Mucosa of descending colon (tissue), 3 donors: ENCODE results near the gene SCO1. TPM values are rescaled to one million over a fixed set of nuclear protein-coding genes. Genes with fewer than 3 reads are reported as not detected.

Experiments used
- ATAC-seq: fragments of 200-7000 bp; cut with Tn5 transposase; one replicate; pipeline ENCODE4 v1.9.1; 2020; ENCODE audit warnings: mild to moderate bottlenecking, moderate library complexity
- DNase-seq, 3 donors: peaks; one replicate each; pipeline ENCODE4 v3.0.0-alpha.2; 2020
- H3K36me3 ChIP-seq: fragments of 200-600 bp; one replicate; pipeline ENCODE4 v1.8.0; 2021; ENCODE audit warnings: low read depth, mild to moderate bottlenecking
- H3K4me1 ChIP-seq: fragments of 200-600 bp; one replicate; pipeline ENCODE4 v1.8.0; 2021; ENCODE audit warnings: low read depth, mild to moderate bottlenecking
- H3K4me3 ChIP-seq: fragments of 200-600 bp; one replicate; pipeline ENCODE4 v1.8.0; 2021; ENCODE audit warnings: mild to moderate bottlenecking
- H3K9me3 ChIP-seq: fragments of 200-600 bp; one replicate; pipeline ENCODE4 v1.8.0; 2021; ENCODE audit warnings: mild to moderate bottlenecking
- intact Hi-C, 2 donors: fragments of 100-400 bp; cut with DNase I in 1 of 2; cut with micrococcal nuclease in 1 of 2; formaldehyde crosslinking; loops; one replicate each; pipeline versions ENCODE4 v1.11.0 to v1.11.1; 2022; cut with DNase I, micrococcal nuclease
- total RNA-seq, 3 donors: library from RNA; stranded (reverse); fragmentation: NEBNext Ultra II Directional in 2 of 3; extraction: Animal tissue kit (Norgen Biotek cat#: 25700) in 2 of 3; gene quantifications; one replicate each; pipeline versions ENCODE4 v1.2.1 to v1.2.4, GENCODE V29; 2021 to 2023
- TF ChIP-seq, protein P1 (sequence below): fragments of 200-600 bp; IDR thresholded peaks from one replicate; pipeline ENCODE4 v1.8.0; 2022; ENCODE audit warnings: antibody characterized with exemption, mild to moderate bottlenecking
- donor health status: DM: no; HTN: no; CAD: no; lungs with moderate emphysema.
- donor health status: DM: no; HTN: no; CAD: no.
- donor health status: DM: no; HTN: yes; CAD: no.

The SCO1 gene
- total RNA-seq, 3 donors from 2014 or later, result 32.1 to 39.0 (median 38.3) TPM

DNA sequence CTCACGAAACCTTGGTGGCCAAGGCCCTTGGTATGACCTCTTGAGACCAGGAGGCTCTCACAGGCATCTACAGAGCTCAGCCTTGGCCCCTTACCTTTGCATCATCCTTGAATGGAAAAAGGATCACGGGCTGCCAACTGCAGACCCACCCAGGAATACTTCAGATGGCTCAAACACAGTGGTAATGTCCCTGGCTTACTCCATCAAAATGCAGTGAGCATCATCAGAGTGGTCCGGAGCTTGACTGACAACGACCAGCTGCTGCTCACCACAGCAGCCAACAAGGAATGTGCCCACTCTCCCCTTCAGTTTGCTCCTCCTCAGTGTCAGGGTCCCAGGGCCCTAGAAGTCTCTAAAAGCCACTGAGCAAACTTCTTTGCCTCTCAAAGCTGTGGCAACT, 22.6 kb downstream of the SCO1 start:
- no peaks in the 10 kb centered on the region for H3K36me3 ChIP-seq
- ATAC-seq (no peak), DNase-seq (no peak)
- no peaks in the 10 kb centered on the region for H3K4me1 ChIP-seq
- intact Hi-C loops, result no loop called here
- H3K9me3 ChIP-seq, result no peaks in the 10 kb centered on the region
- TF ChIP-seq, protein P1, sequence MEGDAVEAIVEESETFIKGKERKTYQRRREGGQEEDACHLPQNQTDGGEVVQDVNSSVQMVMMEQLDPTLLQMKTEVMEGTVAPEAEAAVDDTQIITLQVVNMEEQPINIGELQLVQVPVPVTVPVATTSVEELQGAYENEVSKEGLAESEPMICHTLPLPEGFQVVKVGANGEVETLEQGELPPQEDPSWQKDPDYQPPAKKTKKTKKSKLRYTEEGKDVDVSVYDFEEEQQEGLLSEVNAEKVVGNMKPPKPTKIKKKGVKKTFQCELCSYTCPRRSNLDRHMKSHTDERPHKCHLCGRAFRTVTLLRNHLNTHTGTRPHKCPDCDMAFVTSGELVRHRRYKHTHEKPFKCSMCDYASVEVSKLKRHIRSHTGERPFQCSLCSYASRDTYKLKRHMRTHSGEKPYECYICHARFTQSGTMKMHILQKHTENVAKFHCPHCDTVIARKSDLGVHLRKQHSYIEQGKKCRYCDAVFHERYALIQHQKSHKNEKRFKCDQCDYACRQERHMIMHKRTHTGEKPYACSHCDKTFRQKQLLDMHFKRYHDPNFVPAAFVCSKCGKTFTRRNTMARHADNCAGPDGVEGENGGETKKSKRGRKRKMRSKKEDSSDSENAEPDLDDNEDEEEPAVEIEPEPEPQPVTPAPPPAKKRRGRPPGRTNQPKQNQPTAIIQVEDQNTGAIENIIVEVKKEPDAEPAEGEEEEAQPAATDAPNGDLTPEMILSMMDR, result no peak
- H3K4me3 ChIP-seq, result no peak overlapping the region

DNA sequence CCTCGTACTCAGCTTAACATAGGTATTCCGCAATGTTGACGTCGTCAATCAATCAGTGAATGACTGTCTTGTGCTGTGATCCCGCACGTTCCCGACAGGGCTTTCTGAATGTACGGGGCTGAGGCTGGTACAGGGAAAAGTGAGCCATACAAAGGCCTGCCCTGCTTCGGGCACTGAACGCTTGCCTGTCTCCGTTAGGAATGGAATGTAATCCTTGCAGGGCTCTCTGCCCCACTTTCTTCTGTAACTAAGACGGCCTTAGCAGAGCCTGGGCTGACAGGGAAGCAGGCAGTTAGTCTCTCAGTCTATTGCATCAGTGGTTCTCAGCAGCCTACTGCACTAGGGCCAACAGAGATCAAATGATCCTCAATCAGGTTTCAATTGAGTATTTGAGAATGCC, 24.0 kb downstream of the SCO1 start:
- no peak overlapping the region for H3K4me3 ChIP-seq
- DNase-seq (no peak), ATAC-seq (no peak)
- intact Hi-C loops, result no loop called here
- H3K36me3 ChIP-seq, result no peaks in the 10 kb centered on the region
- H3K4me1 ChIP-seq, result no peaks in the 10 kb centered on the region
- H3K9me3 ChIP-seq, result no peaks in the 10 kb centered on the region
- TF ChIP-seq, protein P1, result no peak

DNA sequence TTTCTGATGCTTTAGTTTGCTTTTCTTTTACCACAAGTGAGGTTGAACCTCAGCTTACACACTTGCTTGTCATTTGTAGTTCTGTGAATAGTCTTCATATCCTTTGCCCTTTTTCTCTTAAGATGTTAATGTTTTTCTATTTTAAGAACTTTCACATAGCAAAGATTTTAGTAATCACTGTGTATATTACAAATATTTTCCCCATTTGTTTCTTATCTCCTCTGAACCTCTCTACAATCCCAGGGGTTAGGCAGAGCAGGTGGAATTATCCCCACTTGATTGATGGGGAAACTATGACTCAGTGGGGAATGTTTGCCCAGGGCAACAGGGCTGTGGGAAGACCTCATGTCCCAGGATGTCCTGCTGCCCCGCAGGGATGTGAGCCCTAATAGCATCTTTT, 28.6 kb downstream of the SCO1 start:
- Histone ChIP-seq H3K4me3 (no peak overlapping the region), H3K4me1 (no peaks in the 10 kb centered on the region), H3K9me3 (no peaks in the 10 kb centered on the region), H3K36me3 (no peaks in the 10 kb centered on the region)
- no peak for DNase-seq
- TF ChIP-seq, protein P1, result no peak
- no peak for ATAC-seq
- intact Hi-C loops, result no loop called here

DNA sequence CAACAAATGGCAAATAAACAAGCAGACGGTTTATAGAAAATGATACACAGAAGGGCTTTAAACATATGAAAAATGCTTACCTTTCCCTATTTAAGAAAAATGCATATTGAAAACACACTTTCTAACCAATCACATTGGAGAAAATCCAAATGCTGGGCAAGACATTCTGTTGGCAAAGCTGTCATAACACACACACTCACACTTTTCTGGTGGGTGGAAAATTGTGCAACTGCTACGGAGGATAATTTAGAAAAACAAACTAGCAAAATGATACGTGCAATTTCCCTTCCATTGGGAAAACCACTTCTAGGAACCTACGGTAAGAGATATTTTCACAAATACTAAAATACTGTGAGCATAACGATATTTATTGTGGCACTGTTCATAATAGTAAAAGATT, 30.4 kb downstream of the SCO1 start:
- intact Hi-C loops, result no loop called here
- no peak for ATAC-seq
- TF ChIP-seq, protein P1, result no peak

DNA sequence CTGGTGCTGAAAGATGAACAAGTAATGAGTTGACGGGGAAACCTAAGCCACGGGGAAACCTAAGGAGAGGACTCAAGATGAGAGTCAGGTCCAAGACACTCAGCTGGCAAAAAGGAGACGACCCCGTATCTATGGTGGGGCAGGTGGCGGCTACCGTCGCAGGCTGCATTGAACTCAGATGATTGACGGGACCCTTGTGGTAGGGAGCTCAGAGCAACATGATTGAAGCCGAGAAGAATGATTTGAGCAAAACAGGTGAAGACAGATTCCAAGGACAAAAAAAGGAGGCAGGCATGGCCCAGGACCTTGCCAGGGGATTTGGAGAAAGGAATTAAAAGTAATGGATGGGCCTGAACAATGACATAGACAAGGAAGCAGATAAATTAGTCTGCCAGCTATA, 32.8 kb downstream of the SCO1 start:
- TF ChIP-seq, protein P1, result no peak
- H3K36me3 ChIP-seq, result no peaks in the 10 kb centered on the region
- H3K4me1 ChIP-seq, result no peaks in the 10 kb centered on the region
- intact Hi-C loops, result no loop called here
- no peak for DNase-seq
- no peak for ATAC-seq
- H3K9me3 ChIP-seq, result no peaks in the 10 kb centered on the region
- H3K4me3 ChIP-seq, result no peak overlapping the region

More for the DNA sequence above, 30.4 kb downstream of the SCO1 start:
- Histone ChIP-seq H3K4me3 (no peak overlapping the region), H3K4me1 (no peaks in the 10 kb centered on the region), H3K36me3 (no peaks in the 10 kb centered on the region), H3K9me3 (no peaks in the 10 kb centered on the region)
- DNase-seq, result no peak

DNA sequence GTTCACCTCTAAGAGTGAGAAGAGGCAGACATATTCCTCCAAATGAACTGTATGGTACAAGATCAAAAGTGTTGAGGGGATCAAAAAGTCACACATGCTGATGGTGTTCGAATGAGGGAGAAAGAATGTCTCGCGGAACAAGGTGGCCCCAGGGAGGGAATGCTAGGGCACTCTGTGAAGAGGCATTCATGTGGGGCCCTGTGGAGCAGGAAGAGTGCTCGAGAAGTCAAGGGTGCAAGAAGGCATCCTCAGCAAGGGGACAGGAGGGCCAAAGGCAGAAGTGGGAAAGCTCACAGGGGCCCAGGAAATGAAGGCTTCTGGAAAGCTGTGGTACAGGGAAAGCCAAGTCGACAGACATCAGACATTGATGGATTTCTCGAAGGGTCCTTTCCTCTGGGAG, 34.1 kb downstream of the SCO1 start:
- no peak overlapping the region for H3K4me3 ChIP-seq
- intact Hi-C loops, result no loop called here
- no peaks in the 10 kb centered on the region for H3K36me3 ChIP-seq
- TF ChIP-seq, protein P1, result no peak
- no peaks in the 10 kb centered on the region for H3K4me1 ChIP-seq
- DNase-seq (no peak), ATAC-seq (no peak)
- H3K9me3 ChIP-seq, result no peaks in the 10 kb centered on the region
